GM10248 (cell line): ENCODE data around the gene SLC4A2.
A peak's percentile ranks its signal among the peaks of the same experiment; 100 is the strongest.

ENCODE experiments used
- CTCF ChIA-PET: fragments of 300-600 bp; sonication (Branson Sonifier 250); formaldehyde crosslinking; extraction: SDS; loops from one replicate; lab custom pipeline; 2021; ENCODE audit warnings: antibody characterized with exemption; lab: Yijun Ruan, JAX
- POLR2A ChIA-PET: fragments of 350-650 bp; sonication (Branson Sonifier 250); formaldehyde crosslinking; extraction: SDS; loops from one replicate; lab custom pipeline; 2020; ENCODE audit warnings: antibody characterized with exemption; lab: Yijun Ruan, JAX
- DNase-seq: peaks from one replicate; pipeline ENCODE4 v3.0.0; 2012; ENCODE audit errors: extremely low spot score
- TF ChIP-seq, protein P1 (sequence below): IDR thresholded peaks from 2 replicates; pipeline ENCODE4 v1.5.1; 2012; ENCODE audit warnings: mild to moderate bottlenecking, low read depth; ENCODE audit errors: extremely low read depth, missing control alignments, control extremely low read depth

SLC4A2 gene

GRCh38 chr7:151080522-151081169 is 21.3 kb downstream of the SLC4A2 start, which contains the start of gene FASTK:
FASTK (minus strand) TSS chr7:151080809; CDS start chr7:151080766, 43 bp downstream.
- ChIA-PET POLR2A (interaction anchor here (1.0 kb wide), 1 partner anchor 22 kb away, joined by 3 read pairs; the partner anchor contains the start of gene SLC4A2), CTCF (interaction anchor here (0.8 kb wide), 1 partner anchor 30 kb away, joined by 4 read pairs; no protein-coding TSS in a partner anchor)
- TF ChIP-seq, protein P1, sequence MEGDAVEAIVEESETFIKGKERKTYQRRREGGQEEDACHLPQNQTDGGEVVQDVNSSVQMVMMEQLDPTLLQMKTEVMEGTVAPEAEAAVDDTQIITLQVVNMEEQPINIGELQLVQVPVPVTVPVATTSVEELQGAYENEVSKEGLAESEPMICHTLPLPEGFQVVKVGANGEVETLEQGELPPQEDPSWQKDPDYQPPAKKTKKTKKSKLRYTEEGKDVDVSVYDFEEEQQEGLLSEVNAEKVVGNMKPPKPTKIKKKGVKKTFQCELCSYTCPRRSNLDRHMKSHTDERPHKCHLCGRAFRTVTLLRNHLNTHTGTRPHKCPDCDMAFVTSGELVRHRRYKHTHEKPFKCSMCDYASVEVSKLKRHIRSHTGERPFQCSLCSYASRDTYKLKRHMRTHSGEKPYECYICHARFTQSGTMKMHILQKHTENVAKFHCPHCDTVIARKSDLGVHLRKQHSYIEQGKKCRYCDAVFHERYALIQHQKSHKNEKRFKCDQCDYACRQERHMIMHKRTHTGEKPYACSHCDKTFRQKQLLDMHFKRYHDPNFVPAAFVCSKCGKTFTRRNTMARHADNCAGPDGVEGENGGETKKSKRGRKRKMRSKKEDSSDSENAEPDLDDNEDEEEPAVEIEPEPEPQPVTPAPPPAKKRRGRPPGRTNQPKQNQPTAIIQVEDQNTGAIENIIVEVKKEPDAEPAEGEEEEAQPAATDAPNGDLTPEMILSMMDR: no peak
- peak; percentile 97 for DNase-seq

- TF ChIP-seq, protein P1: no peak
- ChIA-PET POLR2A (interaction anchor here (1.0 kb wide), 1 partner anchor 23 kb away, joined by 3 read pairs; the partner anchor contains the start of gene SLC4A2), CTCF (interaction anchor here (1.9 kb wide), 1 partner anchor 29 kb away, joined by 4 read pairs; no protein-coding TSS in a partner anchor)
- no peak for DNase-seq
Measured at GRCh38 chr7:151081170-151082101, 22.0 kb downstream of the SLC4A2 start.

GRCh38 chr7:151082141-151083070 is 23.0 kb downstream of the SLC4A2 start:
- CTCF ChIA-PET: interaction anchor here (1.9 kb wide), 1 partner anchor 28 kb away, joined by 4 read pairs; no protein-coding TSS in a partner anchor
- no peak for DNase-seq
- POLR2A ChIA-PET: no interaction called here
- TF ChIP-seq, protein P1: no peak

DNA sequence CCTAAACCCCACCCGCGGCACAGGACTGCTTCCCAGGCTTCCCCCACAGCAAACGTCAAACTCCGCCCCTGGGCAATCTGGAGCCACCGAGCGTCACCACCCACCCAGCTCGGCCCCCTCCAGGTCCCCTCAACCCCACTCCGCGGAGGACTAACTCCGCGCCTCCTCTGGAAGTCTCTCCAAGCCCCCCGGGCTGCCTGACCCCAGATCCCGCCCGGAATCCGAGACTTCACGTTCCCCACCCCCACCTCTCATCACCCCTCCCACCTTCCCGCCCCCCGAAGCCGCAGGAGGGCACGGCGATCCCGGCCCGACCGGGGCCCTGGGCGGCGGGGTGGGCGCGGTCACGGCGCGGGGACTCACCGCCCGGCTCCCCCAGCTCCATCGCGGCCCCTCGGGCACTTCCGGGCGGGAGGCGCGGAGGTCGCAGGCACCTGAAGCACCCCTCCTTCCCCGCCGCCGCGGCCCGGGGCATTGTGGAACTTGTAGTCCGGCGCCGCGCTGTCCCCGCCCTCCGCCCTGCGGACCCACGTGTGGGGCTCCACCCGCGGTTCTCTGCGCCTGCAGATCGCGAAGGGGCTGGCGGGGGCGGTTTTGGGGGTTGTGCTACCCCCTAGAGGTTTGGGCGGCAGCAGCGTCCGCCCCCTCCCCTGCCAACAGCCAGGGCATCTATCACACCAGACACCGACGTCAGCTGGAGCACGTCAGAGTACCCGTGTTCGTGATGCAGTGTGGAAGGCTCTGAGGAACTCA is 23.9 kb downstream of the SLC4A2 start, which contains the start of gene TMUB1:
TMUB1 (minus strand) TSS at position 423 of the 753 bp plus-strand sequence. CDS start 930 bp downstream, outside the sequence.
- CTCF ChIA-PET: interaction anchor here (1.2 to 1.9 kb wide), 2 partner anchors 27 to 65 kb away, joined by 4 read pairs; no protein-coding TSS in a partner anchor

DNA sequence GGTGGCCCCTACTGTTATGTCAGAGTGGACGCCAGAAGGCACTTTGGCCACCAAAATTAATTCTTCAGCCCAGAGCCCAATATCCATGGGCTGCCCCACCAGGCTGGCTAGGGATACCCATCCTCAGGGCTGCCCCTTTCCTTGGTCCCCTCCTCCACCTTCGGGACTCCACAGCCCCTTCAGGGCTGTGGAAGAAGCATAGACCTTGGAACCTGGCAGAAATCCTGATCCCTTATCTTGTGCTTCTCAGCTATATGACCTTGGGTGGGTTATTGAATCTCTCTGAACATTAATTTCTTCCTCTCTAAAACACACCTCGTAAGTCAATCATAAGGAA is 24.4 kb downstream of the SLC4A2 start:
- DNase-seq: no peak
- TF ChIP-seq, protein P1: no peak
- ChIA-PET CTCF (interaction anchor here (1.2 to 12.8 kb wide), 2 partner anchors 24 to 65 kb away, joined by 4 to 149 read pairs; no protein-coding TSS in a partner anchor), POLR2A (no interaction called here)

More for the DNA sequence above, 23.9 kb downstream of the SLC4A2 start, which contains the start of gene TMUB1:
- peak; percentile 86 for DNase-seq
- TF ChIP-seq, protein P1: no peak
- POLR2A ChIA-PET: no interaction called here
